HCEC 1CT (cell line): ENCODE results near the gene TBCD.

Source experiments
- DNase-seq: peaks from one replicate; pipeline ENCODE4 v3.0.0-alpha.2; 2017

The TBCD gene

GRCh38 chr17:82909322-82909904 is 157.5 kb downstream of the TBCD start:
- DNase-seq = no peak

- DNase-seq = no peak
Observed at GRCh38 chr17:82910041-82910481, 158.2 kb downstream of the TBCD start.

GRCh38 chr17:82910770-82911169 is 158.9 kb downstream of the TBCD start:
- DNase-seq = no peak

DNA sequence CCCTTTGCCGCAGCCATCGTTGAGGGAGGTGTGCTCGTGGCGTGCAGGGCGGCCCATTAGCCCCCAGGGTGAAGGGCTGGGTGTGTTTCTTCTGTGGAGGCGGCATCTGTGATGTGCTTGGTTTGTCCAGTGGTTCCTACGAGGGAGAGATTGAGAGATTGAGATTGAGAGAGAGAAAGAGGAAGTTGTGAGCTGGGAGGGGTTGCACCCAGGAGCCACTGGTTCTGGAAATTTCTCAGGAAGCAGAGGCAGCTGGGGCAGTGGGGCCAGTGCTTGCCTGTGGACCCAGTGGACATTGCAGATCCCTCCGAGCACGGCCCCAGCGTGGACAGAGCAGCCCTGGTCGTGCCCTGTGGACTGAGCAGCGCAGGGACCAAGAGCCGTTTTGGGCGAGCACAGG is 160.0 kb downstream of the TBCD start:
- DNase-seq = no peak

- DNase-seq = no peak
Observed at GRCh38 chr17:82912484-82913089, 160.7 kb downstream of the TBCD start.

- DNase-seq = no peak
Observed at GRCh38 chr17:82913304-82914043, 161.6 kb downstream of the TBCD start.

DNA sequence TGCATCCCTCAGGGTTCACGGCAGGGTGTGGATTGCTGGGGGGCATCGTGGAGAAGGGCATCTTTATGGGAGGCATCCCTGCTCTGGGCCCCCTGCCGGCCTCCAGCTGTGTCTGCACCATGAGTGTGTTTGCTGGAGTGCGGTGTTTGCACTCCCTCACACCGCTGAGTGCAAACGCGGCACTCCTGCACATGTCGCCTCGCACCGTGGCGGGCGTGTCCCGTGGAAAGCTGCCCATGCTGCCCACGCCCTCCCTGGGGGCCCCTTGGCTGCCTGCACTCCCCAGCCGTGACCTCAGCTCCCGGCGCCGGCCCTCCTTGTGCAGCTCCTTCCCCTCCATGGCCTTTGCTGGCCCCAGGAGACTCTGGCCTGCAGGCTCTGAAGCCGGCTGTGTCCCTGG is 162.5 kb downstream of the TBCD start:
- no peak for DNase-seq

GRCh38 chr17:82915010-82915756 is 163.3 kb downstream of the TBCD start:
- no peak for DNase-seq

- DNase-seq = no peak
Observed at GRCh38 chr17:82915757-82916027, 163.8 kb downstream of the TBCD start.

- DNase-seq = no peak
Observed at GRCh38 chr17:82917699-82918345, 166.0 kb downstream of the TBCD start.

DNA sequence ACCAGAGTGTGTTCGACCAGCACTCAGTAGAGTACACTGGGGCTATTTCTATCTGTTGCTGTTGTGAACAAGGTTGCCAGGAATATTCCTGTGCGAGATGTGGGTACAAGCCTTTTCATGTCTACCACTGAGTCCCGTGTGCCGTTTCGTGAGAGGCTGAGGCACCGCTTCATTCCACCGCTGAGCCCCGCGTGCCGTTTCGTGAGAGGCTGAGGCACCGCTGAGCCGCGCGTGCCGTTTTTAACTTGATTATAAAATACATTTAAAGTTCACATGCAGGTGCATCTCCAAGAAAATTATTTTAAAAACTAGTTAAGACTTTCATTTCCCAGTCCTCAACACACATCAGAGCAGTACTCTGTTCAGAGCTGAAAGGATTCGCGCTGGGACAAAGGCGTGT is 166.6 kb downstream of the TBCD start:
- DNase-seq = no peak

- DNase-seq = no peak
Observed at GRCh38 chr17:82920150-82920549, 168.3 kb downstream of the TBCD start.

GRCh38 chr17:82920715-82921114 is 168.8 kb downstream of the TBCD start:
- no peak for DNase-seq

DNA sequence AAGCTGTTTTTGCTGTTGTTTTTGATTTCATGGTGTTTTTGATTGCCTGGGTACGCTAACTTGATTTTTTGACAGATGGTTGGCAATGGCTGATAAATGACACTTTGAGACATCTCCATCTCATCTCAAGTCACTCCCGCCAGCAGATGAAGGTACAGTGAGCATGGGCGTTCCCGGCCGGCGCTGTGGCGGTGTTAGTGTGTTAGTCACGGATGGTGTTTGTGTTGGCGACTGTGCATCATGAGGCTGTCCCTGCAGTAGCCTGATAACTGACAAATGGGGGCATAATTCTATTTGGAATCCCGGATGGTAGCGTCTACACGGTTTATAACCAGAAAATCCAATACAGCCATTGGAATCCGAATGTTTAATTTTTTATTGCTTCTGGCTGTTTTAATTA is 169.6 kb downstream of the TBCD start:
- no peak for DNase-seq

DNA sequence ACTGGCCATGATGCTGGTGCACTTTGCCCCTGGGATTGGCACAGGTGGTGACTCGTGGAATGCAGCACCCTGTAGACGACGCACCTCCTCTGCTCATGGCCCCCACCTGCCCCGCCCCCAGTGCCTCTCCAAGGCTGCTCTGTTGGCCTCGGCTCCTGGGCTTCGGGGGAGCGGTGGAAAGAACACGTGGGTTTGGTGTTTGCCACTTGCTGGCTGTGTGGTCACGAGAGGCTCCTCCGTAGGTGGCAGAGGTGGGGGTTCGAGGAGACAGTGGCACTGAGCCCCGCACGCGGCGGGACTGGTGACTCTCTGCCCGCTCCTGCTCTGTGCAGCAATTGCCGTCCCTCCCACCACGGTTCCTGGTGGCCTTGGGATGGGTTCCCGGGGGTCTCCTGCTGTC is 170.8 kb downstream of the TBCD start:
- DNase-seq = no peak

GRCh38 chr17:82923366-82924113 is 171.7 kb downstream of the TBCD start:
- no peak for DNase-seq

- DNase-seq = no peak
Observed at GRCh38 chr17:82924214-82924613, 172.3 kb downstream of the TBCD start.

GRCh38 chr17:82924812-82925211 is 172.9 kb downstream of the TBCD start:
- DNase-seq = no peak

DNA sequence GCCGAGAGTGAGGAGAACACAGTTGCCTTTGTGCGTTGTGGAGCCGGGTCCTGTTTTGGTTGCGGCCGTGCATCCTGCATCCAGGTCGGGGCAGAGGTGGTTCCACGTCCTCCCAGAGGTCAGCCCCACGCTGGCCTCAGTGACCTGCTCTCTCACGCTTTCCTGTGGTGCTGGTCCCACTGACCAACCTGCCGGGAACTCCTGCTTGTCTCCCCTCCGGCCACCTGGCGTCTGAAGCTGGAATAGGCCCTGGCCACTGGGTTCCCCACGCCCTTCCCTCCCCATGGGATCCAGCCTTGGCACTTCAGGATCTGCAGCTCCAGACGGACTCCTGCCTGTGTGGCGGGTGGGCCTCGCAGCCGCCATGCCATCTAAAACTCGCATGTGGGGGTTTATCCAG is 173.5 kb downstream of the TBCD start:
- no peak for DNase-seq

GRCh38 chr17:82926081-82926480 is 174.2 kb downstream of the TBCD start:
- no peak for DNase-seq

DNA sequence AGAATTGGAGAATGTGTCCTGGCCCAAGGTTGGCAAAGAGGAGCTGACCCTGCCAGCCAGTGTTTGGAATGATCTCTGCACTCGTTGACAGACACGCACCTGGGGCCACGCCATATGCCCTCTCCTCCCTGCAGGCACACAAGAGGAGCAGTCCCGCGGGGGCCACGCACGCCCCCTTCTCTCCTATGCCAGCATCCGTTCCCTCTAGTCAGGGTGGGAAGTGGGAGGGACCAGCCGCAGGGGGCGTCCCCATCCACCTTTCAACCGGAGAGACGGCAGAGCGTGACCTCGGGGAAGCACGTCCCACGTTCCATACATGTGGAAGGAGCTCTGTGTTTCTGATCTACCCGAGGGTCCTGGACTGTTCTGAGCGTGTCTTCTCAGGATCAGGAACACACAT is 174.9 kb downstream of the TBCD start:
- no peak for DNase-seq

- DNase-seq = no peak
Observed at GRCh38 chr17:82927311-82927660, 175.4 kb downstream of the TBCD start.
